ENCODE data around the gene IGSF5. TPM values are rescaled to one million over a fixed set of nuclear protein-coding genes. Genes with fewer than 3 reads are reported as not detected.
"Not testable (repeated sequence)": the region's sequence is repeated elsewhere in the genome, so short reads cannot be mapped to it uniquely, and the experiment has no call there.

The IGSF5 gene
- total and polyA plus RNA-seq, 3 donors from 2014 or later: 0.39 to 1.6 (median 0.62) TPM

DNA sequence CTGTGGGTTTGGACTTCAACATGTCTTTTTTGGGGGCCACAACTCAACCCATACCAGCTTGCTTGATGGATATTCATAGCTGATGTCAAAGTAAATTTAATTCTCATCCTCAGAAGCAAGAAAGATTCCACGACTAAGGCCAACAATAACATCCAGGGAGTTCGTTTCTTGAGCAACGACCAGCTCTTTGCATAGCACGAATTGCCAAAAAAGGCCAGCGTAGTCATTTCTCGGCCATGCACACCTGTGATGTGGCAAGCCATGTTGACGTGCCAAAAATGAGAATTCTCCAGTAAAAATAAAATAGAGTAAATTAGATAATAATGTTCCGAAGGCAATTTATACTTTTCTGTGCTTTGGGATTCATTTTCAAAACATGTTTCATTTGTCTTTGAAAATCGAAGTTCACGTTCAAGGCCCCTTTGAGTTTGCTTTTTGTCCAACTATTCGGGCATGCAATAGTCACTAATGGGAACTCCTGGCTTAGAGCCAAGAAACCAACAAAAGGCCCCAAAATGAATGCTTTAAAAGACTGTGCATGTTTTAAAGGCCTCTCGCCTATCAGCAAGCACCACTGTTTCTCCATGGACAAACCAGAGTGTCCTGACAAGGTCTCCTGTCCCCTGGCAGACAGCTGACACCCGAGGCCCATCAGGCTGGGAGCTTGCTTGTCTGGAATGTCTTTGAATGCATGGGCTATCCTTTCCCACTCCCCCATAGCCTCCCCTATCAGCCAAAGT, 14.4 kb upstream of the IGSF5 start:
- Histone ChIP-seq H3K9me3 (no peaks in the 10 kb centered on the region), H3K4me1 (no peaks in the 10 kb centered on the region), H3K4me3 (no peak overlapping the region), H3K27me3 (no peaks in the 10 kb centered on the region), H3K27ac (no peak overlapping the region), H3K36me3 (ENCODE audit: low read depth, missing control alignments) (no peaks in the 10 kb centered on the region)
- no peak for TF ChIP-seq POLR2A (IDR thresholded peaks at IDR 0.05)
- TF ChIP-seq, protein P1, sequence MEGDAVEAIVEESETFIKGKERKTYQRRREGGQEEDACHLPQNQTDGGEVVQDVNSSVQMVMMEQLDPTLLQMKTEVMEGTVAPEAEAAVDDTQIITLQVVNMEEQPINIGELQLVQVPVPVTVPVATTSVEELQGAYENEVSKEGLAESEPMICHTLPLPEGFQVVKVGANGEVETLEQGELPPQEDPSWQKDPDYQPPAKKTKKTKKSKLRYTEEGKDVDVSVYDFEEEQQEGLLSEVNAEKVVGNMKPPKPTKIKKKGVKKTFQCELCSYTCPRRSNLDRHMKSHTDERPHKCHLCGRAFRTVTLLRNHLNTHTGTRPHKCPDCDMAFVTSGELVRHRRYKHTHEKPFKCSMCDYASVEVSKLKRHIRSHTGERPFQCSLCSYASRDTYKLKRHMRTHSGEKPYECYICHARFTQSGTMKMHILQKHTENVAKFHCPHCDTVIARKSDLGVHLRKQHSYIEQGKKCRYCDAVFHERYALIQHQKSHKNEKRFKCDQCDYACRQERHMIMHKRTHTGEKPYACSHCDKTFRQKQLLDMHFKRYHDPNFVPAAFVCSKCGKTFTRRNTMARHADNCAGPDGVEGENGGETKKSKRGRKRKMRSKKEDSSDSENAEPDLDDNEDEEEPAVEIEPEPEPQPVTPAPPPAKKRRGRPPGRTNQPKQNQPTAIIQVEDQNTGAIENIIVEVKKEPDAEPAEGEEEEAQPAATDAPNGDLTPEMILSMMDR (IDR thresholded peaks at IDR 0.05): no peak
- 61 to 62% methylated on average over 13 of the region's 13 CpGs for WGBS, 2 donors
- no peak for DNase-seq
- intact Hi-C loops (cut with DNase I; ENCODE audit: low total_unique reads): no loop called here

DNA sequence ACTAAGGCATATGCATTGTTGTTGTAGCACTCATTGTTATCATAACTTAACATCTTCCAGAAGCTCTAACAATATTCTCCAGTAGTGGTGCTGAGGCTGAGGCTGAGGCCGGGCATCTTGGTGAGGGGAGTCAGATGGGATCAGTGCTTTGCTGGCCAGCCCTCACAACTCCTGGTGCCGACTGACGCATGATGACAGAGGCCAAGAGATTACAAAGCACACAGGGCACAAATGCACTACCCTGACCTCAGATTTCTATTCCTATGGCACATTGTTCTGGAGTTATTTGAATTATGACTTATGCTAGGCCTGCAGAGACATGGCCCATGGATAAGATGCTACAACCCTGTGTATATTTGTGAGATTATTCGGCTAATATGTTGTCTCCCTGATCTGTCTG, 8.3 kb upstream of the IGSF5 start:
- 86 to 94% methylated on average over 4 of the region's 4 CpGs for WGBS, 2 donors

DNA sequence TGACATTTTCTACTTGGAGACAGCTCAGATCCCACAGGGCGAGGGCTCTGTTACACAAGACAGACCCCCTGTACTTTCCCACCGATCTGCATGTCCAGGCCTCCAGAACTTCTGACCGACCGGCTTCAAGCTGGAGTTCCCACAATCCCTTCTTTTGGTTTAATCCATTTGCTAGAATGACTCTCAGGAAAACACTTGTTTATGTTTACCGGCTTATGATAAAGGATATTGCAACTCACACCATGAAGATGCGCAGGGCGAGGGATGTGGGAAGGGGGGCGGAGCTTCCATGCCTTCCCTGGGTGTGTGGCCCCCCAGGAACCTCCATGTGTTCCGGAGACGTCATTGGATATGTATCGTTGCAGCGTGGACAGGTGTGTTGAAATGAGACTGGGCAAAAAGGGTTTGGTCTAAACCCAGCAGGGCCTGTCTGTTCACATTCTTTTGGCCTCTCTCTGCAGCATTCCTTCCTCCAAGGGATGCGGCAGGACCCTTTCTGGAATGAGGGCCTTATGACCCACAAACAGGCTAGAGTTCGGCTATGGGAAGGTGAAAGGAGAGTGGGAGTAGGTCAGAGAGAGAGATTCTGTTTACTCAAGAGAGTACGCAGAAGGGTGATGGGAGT, 7.5 kb upstream of the IGSF5 start:
- Histone ChIP-seq H3K36me3 (ENCODE audit: low read depth, missing control alignments) (no peaks in the 10 kb centered on the region), H3K4me3 (no peak overlapping the region), H3K27ac (no peak overlapping the region), H3K27me3 (no peaks in the 10 kb centered on the region), H3K4me1 (no peaks in the 10 kb centered on the region), H3K9me3 (no peaks in the 10 kb centered on the region)
- TF ChIP-seq, protein P1 (IDR thresholded peaks at IDR 0.05): no peak
- 90 to 91% methylated on average over 15 of the region's 15 CpGs for WGBS, 2 donors
- DNase-seq: no peak
- intact Hi-C loops (cut with DNase I; ENCODE audit: low total_unique reads): no loop called here

More for the DNA sequence above, 8.3 kb upstream of the IGSF5 start:
- no peaks in the 10 kb centered on the region for H3K36me3 ChIP-seq (ENCODE audit: low read depth, missing control alignments)
- H3K9me3 ChIP-seq: no peaks in the 10 kb centered on the region
- H3K27ac ChIP-seq: no peak overlapping the region
- H3K4me3 ChIP-seq: no peak overlapping the region
- H3K4me1 ChIP-seq: no peaks in the 10 kb centered on the region
- no peak for TF ChIP-seq POLR2A (IDR thresholded peaks at IDR 0.05)
- TF ChIP-seq, protein P1 (IDR thresholded peaks at IDR 0.05): no peak
- intact Hi-C loops (cut with DNase I; ENCODE audit: low total_unique reads): no loop called here
- no peaks in the 10 kb centered on the region for H3K27me3 ChIP-seq
- DNase-seq: no peak

DNA sequence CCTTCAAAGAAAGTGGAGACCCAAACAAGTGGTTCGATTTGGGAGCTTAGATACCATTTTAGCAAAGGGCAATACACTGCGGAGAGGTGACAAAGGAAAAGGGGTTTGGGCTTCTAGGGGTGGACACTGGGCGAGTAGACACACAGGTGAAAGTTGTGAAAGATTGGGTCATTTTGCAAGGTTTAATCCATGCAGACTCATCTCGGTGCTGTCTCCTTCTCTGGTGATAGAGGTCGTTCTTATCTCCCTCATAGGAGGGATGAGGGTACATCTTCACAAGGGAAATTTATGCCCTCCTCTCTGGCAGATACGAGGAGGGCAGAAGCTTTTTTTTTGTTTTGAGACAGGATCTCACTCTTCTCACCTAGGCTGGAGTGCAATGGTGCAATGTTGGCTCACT, 6.4 kb upstream of the IGSF5 start:
- no peak for TF ChIP-seq POLR2A (IDR thresholded peaks at IDR 0.05)
- TF ChIP-seq, protein P1 (IDR thresholded peaks at IDR 0.05): no peak
- H3K27ac ChIP-seq: no peak overlapping the region
- H3K27me3 ChIP-seq: no peaks in the 10 kb centered on the region
- H3K4me1 ChIP-seq: no peaks in the 10 kb centered on the region
- H3K4me3 ChIP-seq: no peak overlapping the region
- intact Hi-C loops (cut with DNase I; ENCODE audit: low total_unique reads): no loop called here
- no peaks in the 10 kb centered on the region for H3K36me3 ChIP-seq (ENCODE audit: low read depth, missing control alignments)
- H3K9me3 ChIP-seq: no peaks in the 10 kb centered on the region
- no peak for DNase-seq
- 60 to 64% methylated on average over 6 of the region's 6 CpGs for WGBS, 2 donors

DNA sequence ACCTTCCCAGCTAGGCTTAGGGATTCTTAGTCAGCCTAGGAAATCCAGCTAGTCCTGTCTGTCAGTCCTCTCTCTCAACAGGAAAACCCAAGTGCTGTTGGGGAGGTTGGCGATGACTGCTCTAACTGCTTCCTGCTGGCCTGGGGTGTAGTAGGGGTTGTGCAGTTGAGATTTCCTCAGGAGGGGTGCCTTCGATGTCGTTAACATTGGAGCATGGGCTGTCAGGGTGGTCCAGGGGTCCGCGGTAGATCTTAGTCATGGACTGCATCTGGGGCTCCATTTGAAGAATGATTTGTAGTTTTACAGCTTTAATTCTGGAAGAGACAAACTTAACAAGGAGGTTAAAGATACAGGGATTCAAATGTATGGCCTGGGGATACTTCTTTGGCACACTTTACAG, 5.5 kb upstream of the IGSF5 start:
- DNase-seq; H3K9me3 ChIP-seq; H3K27me3 ChIP-seq; H3K4me3 ChIP-seq; H3K27ac ChIP-seq; H3K4me1 ChIP-seq; H3K36me3 ChIP-seq (ENCODE audit: low read depth, missing control alignments); intact Hi-C loops (cut with DNase I; ENCODE audit: low total_unique reads): not testable (repeated sequence)
- 93 to 96% methylated on average over 5 of the region's 5 CpGs for WGBS, 2 donors

DNA sequence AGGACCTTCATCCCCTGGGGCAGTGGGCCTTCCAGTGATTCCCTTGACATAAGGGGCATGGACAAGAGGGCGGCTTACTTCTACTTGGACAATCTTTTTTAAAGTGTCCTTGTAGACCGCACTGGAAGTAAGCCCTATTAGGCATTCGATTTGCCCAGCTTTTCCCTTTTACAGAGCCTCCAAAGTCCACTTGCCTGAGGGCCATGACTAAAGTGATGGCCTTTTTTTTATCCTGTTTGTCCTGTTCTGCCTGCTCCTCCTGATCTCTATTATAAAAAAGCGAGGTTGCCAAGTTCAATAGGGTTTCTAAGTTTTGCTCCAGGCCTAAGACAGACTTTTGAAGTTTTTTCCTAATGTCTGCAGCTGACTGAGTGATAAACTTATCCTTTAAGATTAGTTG, 2.4 kb upstream of the IGSF5 start:
- H3K27ac ChIP-seq; intact Hi-C loops (cut with DNase I; ENCODE audit: low total_unique reads); H3K9me3 ChIP-seq; H3K4me1 ChIP-seq; H3K36me3 ChIP-seq (ENCODE audit: low read depth, missing control alignments); H3K27me3 ChIP-seq; DNase-seq; H3K4me3 ChIP-seq: not testable (repeated sequence)
- WGBS, 2 donors: 66 to 83% methylated on average over 4 of the region's 4 CpGs

DNA sequence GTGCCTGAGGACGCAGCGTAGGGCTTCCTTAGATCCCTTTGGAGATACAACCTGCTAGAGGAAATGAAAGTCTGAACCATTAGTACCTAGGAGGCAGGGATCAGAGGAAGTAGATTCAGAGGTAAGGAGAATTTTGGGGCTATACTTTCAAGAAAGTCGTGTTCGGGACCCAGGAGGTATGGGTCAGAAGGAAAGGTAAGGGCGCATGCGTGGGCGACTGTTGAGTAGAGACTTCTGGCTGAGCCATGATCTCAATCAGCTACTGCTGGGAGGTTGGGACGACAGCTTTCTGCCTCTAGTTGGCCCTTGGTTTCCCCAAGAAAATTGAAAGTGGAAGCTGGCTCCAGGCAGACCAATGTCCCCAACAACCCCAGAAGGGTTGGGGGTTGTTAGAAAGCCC, 349 bp downstream of the IGSF5 start:
- H3K9me3 ChIP-seq; H3K27me3 ChIP-seq; H3K4me3 ChIP-seq; DNase-seq; intact Hi-C loops (cut with DNase I; ENCODE audit: low total_unique reads); H3K36me3 ChIP-seq (ENCODE audit: low read depth, missing control alignments); H3K27ac ChIP-seq; H3K4me1 ChIP-seq: not testable (repeated sequence)
- WGBS, 2 donors: 89 to 92% methylated on average over 8 of the region's 8 CpGs
